Peyer's patch (tissue), 4 donors: ENCODE measurements around the gene BRMS1. TPM values are rescaled to one million over a fixed set of nuclear protein-coding genes. Genes with fewer than 3 reads are reported as not detected.

Experiments
- DNase-seq, 3 donors: peaks; one replicate each; pipeline ENCODE4 v3.0.0-alpha.2; 2017 to 2019
- H3K27ac ChIP-seq, 4 donors: fragments of 200-600 bp; sonication (generic); one replicate each; pipeline ENCODE4 v1.5.1; 2016 to 2019
- H3K27me3 ChIP-seq, 2 donors: fragments of 200-600 bp; sonication (generic); one replicate each; pipeline ENCODE4 v1.5.1; 2019
- H3K36me3 ChIP-seq, 3 donors: fragments of 200-600 bp; sonication (generic); one replicate each; pipeline ENCODE4 v1.5.1; 2016 to 2019
- H3K4me1 ChIP-seq, 4 donors: fragments of 200-600 bp; sonication (generic); one replicate each; pipeline ENCODE4 v1.5.1; 2016 to 2019
- H3K4me3 ChIP-seq, 4 donors: fragments of 200-600 bp; sonication (generic); 1 replicate in 3 of 4; 2 replicates in 1 of 4; pipeline ENCODE4 v1.5.1; 2016 to 2019; ENCODE audit warnings: mild to moderate bottlenecking in 1 of 4
- H3K9me3 ChIP-seq, 4 donors: fragments of 200-600 bp; sonication (generic); one replicate each; pipeline ENCODE4 v1.5.1; 2016 to 2019; ENCODE audit warnings: mild to moderate bottlenecking in 1 of 4
- POLR2A ChIP-seq, 2 donors: fragments of 450-650 bp; IDR thresholded peaks; one replicate each; pipeline ENCODE4 v1.5.1; 2017; ENCODE audit warnings: antibody characterized with exemption in 2 of 2, mild to moderate bottlenecking in 2 of 2, moderate library complexity in 2 of 2
- total RNA-seq, 4 donors: library from RNA; depleted of rRNA; stranded (reverse); fragments of >200 nt; gene quantifications; one replicate each; pipeline ENCODE4 v1.1.0, GENCODE V29; 2016
- TF ChIP-seq, protein P1 (sequence below), 6 experiments: fragments of 450-650 bp in 4 of 6; fragments of 200-600 bp in 2 of 6; sonication (generic) in 1 of 6; IDR thresholded peaks; one replicate each; pipeline ENCODE4 v1.5.1; 2017 to 2019; ENCODE audit warnings: antibody characterized with exemption in 6 of 6, mild to moderate bottlenecking in 3 of 6, moderate library complexity in 1 of 6

BRMS1 gene
- total RNA-seq, 4 donors from 2014 or later = 36.9 to 63.5 (median 50.3) TPM

DNA sequence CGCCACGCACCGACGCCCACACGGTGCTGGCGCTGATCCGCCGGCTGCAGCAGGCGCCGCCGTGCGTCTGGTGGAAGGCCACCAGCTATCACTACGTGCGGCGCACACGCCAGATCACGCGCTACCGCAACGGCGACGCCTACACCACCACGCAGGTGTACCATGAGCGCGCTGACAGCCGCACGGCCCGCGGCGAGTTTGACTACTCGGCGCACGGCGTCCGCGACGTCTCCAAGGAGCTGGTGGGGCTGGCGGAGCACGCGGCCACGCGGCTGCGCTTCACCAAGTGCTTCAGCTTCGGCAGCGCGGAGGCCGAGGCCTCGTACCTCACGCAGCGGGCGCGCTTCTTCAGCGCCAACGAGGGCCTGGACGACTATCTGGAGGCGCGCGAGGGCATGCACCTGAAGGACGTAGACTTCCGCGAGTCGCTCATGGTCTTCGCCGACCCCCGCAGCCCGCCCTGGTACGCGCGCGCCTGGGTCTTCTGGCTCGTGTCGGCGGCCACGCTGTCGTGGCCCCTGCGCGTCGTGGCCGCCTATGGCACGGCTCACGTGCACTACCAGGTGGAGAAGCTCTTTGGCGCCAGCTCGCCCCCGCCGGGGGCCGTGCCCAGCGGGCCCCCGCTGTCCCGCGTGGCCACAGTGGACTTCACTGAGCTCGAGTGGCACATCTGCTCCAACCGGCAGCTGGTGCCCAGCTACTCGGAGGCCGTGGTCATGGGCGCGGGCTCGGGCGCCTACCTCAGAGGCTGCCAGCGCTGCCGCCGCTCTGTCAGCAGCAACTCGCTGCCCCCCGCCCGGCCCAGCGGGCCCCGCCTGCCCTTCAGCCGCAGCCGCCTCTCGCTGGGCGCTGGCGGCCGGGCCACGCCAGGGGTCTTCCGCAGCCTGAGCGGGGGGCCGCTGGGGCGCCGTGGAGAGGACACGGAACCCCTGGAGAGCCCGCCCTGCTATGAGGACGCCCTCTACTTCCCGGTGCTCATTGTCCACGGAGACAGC, 50.0 kb downstream of the BRMS1 start:
- H3K9me3 ChIP-seq = no peaks in the 10 kb centered on the region
- no peaks in the 10 kb centered on the region for H3K36me3 ChIP-seq
- TF ChIP-seq, protein P1, sequence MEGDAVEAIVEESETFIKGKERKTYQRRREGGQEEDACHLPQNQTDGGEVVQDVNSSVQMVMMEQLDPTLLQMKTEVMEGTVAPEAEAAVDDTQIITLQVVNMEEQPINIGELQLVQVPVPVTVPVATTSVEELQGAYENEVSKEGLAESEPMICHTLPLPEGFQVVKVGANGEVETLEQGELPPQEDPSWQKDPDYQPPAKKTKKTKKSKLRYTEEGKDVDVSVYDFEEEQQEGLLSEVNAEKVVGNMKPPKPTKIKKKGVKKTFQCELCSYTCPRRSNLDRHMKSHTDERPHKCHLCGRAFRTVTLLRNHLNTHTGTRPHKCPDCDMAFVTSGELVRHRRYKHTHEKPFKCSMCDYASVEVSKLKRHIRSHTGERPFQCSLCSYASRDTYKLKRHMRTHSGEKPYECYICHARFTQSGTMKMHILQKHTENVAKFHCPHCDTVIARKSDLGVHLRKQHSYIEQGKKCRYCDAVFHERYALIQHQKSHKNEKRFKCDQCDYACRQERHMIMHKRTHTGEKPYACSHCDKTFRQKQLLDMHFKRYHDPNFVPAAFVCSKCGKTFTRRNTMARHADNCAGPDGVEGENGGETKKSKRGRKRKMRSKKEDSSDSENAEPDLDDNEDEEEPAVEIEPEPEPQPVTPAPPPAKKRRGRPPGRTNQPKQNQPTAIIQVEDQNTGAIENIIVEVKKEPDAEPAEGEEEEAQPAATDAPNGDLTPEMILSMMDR (IDR thresholded peaks at IDR 0.05) = no peak
- TF ChIP-seq POLR2A (IDR thresholded peaks at IDR 0.05) = no peak
- no peak for DNase-seq
- peaks cover 0 to 10% (median 5%) of the 10 kb centered on the region in 4 donors for H3K4me1 ChIP-seq
- H3K27me3 ChIP-seq = peaks cover 0 to 10% of the 10 kb centered on the region in 2 donors
- H3K4me3 ChIP-seq = no peak overlapping the region
- no peak overlapping the region for H3K27ac ChIP-seq

DNA sequence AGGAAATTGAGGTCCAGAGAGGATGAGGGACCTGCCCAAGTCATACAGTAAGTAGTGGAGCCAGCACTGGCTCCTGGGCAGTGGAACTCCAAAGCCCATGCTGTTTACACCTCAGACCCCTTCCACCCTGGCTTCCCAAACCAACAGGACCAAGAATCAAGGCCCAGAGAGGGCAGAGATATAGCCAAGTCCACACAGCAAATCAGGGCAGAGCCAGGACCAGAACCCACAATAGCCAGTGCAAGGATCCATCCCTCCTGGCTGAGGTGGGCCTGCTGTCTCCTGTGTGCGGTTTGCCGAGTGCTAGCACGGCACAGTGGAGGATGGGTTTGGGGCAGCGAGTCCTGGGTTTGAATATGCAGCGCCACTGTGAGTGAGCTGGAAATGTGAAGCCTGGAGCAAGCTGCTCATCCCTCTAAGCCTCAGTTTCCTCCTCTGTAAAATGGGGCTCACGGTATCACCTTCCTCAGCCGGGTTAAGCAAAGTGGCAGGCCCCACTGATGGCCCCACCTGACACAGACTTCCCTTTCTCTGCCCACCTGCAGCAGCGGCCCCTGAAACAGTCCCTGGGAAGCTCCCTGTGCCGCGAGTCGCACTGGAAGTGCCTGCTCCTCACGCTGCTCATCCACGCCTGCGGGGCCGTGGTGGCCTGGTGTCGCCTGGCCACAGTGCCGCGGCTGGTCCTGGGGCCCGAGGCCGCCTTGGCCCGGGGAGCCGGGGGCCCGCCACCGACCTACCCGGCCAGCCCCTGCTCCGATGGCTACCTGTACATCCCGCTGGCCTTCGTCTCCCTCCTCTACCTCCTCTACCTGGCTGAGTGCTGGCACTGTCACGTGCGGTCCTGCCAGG, 50.9 kb downstream of the BRMS1 start:
- H3K27me3 ChIP-seq = peaks cover 0 to 10% of the 10 kb centered on the region in 2 donors
- no peak for DNase-seq

DNA sequence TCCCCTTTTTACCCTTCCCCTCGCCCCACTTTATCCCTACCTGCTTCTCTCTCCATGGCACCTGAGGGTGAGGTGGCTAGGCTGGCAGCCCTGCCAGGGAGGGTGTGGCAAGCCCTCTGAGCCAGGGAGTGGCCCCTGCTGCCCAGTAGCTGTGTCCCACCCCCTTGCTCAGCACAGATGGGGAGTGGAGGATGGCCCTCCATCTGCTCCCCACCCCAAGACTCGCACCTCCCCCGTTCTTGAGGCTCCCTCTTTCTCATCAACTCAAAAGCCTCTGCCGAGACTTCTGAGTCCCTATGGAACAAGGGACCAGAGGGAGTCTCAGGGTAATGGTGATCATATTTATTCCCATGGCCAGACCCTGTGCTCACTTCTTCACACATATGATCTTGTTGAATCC, 51.6 kb downstream of the BRMS1 start:
- peaks cover 0 to 10% of the 10 kb centered on the region in 2 donors for H3K27me3 ChIP-seq
- H3K9me3 ChIP-seq = no peaks in the 10 kb centered on the region

More for the DNA sequence above, 50.9 kb downstream of the BRMS1 start:
- no peak overlapping the region for H3K4me3 ChIP-seq
- H3K27ac ChIP-seq = no peak overlapping the region
- H3K9me3 ChIP-seq = no peaks in the 10 kb centered on the region
- H3K36me3 ChIP-seq = no peaks in the 10 kb centered on the region
- peaks cover 0 to 14% (median 11%) of the 10 kb centered on the region in 4 donors for H3K4me1 ChIP-seq
- TF ChIP-seq, protein P1 (IDR thresholded peaks at IDR 0.05) = no peak
- no peak for TF ChIP-seq POLR2A (IDR thresholded peaks at IDR 0.05)

DNA sequence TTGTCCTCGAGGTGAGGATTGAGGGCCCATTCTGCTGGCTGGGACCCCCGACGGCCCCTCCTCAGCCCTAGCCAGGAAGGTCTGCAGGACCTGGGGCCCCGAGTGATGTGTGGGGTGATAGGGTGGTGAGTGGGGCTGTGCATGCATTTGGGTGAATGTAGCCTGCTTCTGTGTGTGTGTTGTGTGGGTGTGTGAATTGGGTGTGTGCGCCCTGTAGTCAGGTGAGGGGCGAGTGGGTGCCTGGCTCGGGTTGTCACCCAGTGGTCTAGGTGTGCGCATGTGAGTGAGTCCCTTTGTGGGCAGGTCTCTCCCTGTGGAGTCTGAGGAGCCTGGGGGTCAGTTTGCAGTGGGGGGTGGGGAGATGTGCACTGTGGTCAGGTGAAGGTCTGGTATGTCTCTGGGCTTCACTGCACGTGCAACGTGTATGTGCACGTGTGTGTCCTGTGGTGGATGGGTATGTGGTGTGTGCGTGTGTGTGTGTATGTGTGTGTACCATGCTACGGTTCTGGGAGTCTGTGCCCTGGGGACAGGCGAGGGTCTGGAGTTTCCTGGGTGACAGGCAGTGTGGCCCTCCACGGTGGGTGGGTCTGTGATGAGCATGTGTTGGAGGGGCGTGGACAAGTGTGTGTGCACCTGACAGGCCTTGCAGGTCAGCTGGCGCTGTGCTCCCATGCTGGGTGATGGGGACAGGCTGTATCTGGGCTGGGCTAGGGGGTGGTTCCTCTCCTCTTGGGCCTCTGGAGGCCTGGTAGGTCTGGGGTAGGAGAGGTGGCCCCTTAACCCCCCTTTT, 52.2 kb downstream of the BRMS1 start:
- Histone ChIP-seq H3K27me3 (peaks cover 0 to 10% of the 10 kb centered on the region in 2 donors), H3K36me3 (no peaks in the 10 kb centered on the region), H3K9me3 (no peaks in the 10 kb centered on the region), H3K4me3 (no peak overlapping the region), H3K4me1 (peaks cover 0 to 22% (median 17%) of the 10 kb centered on the region in 4 donors), H3K27ac (no peak overlapping the region)
- no peak for DNase-seq
- TF ChIP-seq, protein P1 (IDR thresholded peaks at IDR 0.05) = no peak
- no peak for TF ChIP-seq POLR2A (IDR thresholded peaks at IDR 0.05)

More for the DNA sequence above, 51.6 kb downstream of the BRMS1 start:
- no peak overlapping the region for H3K27ac ChIP-seq
- TF ChIP-seq POLR2A (IDR thresholded peaks at IDR 0.05) = no peak
- H3K36me3 ChIP-seq = no peaks in the 10 kb centered on the region
- H3K4me1 ChIP-seq = peaks cover 0 to 16% (median 12%) of the 10 kb centered on the region in 4 donors
- no peak overlapping the region for H3K4me3 ChIP-seq
- no peak for DNase-seq

DNA sequence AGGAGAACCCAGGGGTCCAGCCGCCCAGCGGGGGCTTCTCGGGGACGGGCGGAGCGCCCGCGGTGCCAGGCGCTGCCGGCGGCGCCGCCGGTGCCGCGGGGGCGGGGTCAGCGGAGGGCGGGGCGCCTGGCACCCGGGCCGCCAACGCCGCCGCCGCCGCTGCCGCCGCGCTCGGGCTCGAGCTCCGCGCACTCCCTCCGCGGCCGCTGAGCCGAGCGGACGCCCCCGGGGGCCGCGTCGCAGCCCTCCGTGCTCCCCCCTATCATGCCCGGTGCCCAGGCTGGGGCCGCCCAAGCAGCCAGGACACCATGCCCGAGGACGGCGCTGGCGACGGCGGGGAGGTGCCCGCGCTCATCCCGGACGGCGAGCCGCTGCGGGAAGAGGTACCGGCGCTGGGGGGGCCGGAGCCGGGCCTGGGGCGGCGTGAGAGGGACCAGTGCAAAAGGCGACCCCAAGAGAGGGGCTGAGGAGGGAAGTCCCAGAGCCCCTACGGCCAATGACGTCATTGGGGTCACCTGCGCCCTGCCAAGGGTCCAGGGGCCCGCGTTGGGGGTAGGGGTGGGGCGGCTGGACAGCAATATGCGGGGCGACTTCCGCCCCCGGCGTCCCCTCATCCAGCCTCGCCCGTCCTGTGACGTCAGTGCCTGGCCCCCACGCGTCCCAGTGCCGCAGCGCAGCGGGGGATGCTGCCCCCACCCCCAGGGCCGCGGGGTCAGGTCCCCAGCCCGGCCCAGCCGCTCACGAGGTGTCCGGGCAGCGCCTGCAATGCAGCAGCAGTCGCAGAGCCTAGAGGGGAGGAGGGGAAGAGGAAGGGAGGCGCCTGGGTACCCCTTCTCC, 53.0 kb downstream of the BRMS1 start, which contains the start of gene TMEM151A:
Gene TMEM151A, plus strand, starts transcription at position 189 of the 837 bp plus-strand sequence. Its CDS starts 120 bp downstream, at position 309.
- no peak for DNase-seq
- H3K4me3 ChIP-seq = peak within 1 kb of the TSS; percentile 17 to 51 (median 49)
- TF ChIP-seq POLR2A (IDR thresholded peaks at IDR 0.05) = no peak
- no peaks in the 10 kb centered on the region for H3K9me3 ChIP-seq
- H3K36me3 ChIP-seq = no peaks in the 10 kb centered on the region
- peaks cover 0 to 10% of the 10 kb centered on the region in 2 donors for H3K27me3 ChIP-seq
- H3K4me1 ChIP-seq = peaks cover 0 to 29% (median 21%) of the 10 kb centered on the region in 4 donors
- no peak within 1 kb of the TSS for H3K27ac ChIP-seq
